ENCODE results near the gene GPR183. TPM values are rescaled to one million over a fixed set of nuclear protein-coding genes. Genes with fewer than 3 reads are reported as not detected.
"Not testable (repeated sequence)": the region's sequence is repeated elsewhere in the genome, so short reads cannot be mapped to it uniquely, and the experiment has no call there.

The GPR183 gene
- total RNA-seq, 1 donor from 2014 or later, result not detected

DNA sequence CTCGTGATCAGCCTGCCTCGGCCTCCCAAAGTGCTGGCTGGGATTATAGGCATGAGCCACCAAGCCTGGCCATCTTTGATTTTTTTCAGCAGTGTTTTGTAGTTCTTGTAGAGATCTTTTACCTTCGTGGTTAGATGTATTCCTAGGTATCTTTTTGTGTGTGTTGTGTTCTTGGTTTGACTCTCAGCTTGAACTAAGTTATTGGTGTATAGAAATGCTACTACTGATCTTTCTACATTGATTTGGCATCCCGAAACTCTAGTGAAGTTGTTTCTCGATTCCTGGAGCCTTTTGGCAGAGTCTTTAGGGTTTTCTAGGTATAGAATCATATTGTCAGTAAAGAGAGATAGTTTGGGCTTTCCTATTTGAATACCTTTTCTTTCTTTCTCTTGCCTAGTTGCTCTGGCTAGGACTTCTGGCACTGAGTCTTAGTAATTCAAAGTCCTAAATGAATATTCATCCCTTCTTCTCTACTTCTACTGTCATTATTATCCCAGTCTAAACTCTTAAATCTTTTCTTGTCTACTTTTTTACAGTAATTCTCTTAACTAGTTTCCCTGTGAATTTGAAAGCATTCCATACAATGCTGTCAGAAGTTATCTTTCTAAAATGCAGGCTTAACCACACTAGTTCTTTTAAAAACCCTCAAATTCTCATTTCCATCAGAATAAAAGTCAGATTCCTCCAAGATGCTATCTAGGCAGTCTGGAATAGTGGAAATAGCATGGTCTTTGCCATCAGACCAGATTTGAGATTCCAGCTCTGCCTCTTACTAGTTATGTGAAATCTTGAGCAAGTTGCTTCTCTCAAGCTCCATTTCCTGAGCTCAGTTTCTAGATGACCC lies 56.0 kb downstream of the GPR183 start:
- Mint-ChIP-seq H3K4me1 (ENCODE audit: unreplicated experiment) (peaks cover 8% of the 10 kb centered on the region), H3K9me3 (no peaks in the 10 kb centered on the region), H3K4me3 (no peak overlapping the region), H3K36me3 (peaks cover 49% of the 10 kb centered on the region), H3K27ac (no peak overlapping the region), H3K27me3 (no peaks in the 10 kb centered on the region)
- TF ChIP-seq, protein P1, sequence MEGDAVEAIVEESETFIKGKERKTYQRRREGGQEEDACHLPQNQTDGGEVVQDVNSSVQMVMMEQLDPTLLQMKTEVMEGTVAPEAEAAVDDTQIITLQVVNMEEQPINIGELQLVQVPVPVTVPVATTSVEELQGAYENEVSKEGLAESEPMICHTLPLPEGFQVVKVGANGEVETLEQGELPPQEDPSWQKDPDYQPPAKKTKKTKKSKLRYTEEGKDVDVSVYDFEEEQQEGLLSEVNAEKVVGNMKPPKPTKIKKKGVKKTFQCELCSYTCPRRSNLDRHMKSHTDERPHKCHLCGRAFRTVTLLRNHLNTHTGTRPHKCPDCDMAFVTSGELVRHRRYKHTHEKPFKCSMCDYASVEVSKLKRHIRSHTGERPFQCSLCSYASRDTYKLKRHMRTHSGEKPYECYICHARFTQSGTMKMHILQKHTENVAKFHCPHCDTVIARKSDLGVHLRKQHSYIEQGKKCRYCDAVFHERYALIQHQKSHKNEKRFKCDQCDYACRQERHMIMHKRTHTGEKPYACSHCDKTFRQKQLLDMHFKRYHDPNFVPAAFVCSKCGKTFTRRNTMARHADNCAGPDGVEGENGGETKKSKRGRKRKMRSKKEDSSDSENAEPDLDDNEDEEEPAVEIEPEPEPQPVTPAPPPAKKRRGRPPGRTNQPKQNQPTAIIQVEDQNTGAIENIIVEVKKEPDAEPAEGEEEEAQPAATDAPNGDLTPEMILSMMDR (conservative IDR thresholded peaks at IDR 0.05), result no peak
- no peak for DNase-seq (ENCODE audit: extremely low spot score, unreplicated experiment)

DNA sequence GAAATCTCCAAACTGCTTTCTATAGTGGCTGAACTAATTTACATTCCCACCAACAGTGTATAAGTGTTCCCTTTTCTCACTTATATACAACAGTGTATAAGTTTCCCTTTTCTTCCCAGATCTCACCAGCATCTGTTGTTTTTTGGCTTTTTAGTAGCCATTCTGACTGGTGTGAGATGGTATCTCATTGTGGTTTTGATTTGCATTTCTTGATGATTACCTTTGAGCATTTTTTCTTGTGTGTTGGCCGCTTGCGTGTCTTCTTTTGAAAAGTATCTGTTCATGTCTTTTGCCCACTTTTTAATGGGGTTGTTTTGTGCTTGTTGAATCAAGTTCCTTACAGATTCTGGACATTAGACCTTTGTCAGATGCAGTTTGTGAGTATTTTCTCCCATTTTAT lies 57.6 kb downstream of the GPR183 start:
- not testable (repeated sequence) for H3K4me3 Mint-ChIP-seq

DNA sequence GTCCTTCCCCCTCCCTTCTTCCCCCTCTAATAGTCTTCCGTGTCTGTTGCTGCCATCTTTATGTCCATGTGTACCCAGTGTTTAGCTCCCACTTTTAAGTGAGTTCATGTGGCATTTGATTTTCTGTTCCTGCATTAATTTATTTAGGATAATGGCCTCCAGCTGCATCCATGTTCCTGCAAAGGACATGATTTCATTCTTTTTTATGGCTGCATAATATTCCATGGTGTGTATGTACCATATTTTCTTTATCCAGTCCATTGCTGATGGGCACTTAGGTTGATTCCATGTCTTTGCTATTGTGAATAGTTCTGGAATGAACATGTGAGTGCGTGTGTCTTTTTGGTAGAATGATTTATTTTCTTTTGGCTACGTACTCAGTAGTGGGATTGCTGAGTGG lies 58.0 kb downstream of the GPR183 start:
- not testable (repeated sequence) for H3K27me3 Mint-ChIP-seq; H3K4me3 Mint-ChIP-seq; H3K9me3 Mint-ChIP-seq; H3K4me1 Mint-ChIP-seq (ENCODE audit: unreplicated experiment); DNase-seq (ENCODE audit: extremely low spot score, unreplicated experiment); H3K27ac Mint-ChIP-seq
- peaks cover 43% of the 10 kb centered on the region for H3K36me3 Mint-ChIP-seq

More for the DNA sequence above, 57.6 kb downstream of the GPR183 start:
- peaks cover 44% of the 10 kb centered on the region for H3K36me3 Mint-ChIP-seq
- not testable (repeated sequence) for H3K9me3 Mint-ChIP-seq; H3K4me1 Mint-ChIP-seq (ENCODE audit: unreplicated experiment); H3K27ac Mint-ChIP-seq; DNase-seq (ENCODE audit: extremely low spot score, unreplicated experiment); H3K27me3 Mint-ChIP-seq

DNA sequence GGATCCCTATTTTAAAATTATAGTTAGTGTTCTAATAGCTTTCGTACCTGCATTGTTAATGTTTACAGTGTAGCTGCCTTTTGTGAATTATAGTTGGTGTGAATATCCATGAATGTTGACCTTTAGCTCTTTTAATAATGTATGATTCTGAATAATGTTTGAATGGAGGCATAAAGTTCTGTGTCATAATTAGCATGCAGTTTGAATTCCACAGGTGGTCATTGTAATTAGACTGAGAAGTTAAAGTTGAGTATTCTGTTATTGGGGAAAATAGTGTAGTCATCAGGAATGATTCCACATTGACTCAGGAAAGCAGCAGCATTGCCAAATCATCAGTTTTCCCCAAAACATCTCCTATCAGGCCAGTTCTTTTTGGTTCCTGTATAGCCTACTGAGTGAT lies 61.1 kb downstream of the GPR183 start:
- Mint-ChIP-seq H3K9me3 (no peaks in the 10 kb centered on the region), H3K27ac (no peak overlapping the region), H3K4me1 (ENCODE audit: unreplicated experiment) (no peaks in the 10 kb centered on the region), H3K36me3 (peaks cover 40% of the 10 kb centered on the region), H3K4me3 (no peak overlapping the region), H3K27me3 (no peaks in the 10 kb centered on the region)
- no peak for DNase-seq (ENCODE audit: extremely low spot score, unreplicated experiment)
- TF ChIP-seq, protein P1 (conservative IDR thresholded peaks at IDR 0.05), result no peak

Small RNA genes lying within 50 kb of the gene (microRNA-seq; reads per million reads assigned to microRNA genes)
- gene MIR623, result not detected

Other genes starting within 250 kb of the GPR183 start
- gene UBAC2, start 106.5 kb downstream of the GPR183 start, total RNA-seq (ENCODE audit: low replicate concordance), result 66.0 and 77.2 TPM in 2 replicates
- not detected in 2 replicates for gene GPR18, start 49.0 kb downstream of the GPR183 start, total RNA-seq (ENCODE audit: low replicate concordance)
- 113 and 168 TPM in 2 replicates for gene TM9SF2, start 194.1 kb upstream of the GPR183 start, total RNA-seq (ENCODE audit: low replicate concordance)

All from type B pancreatic cell (in vitro differentiated cells).